MM.1S (cell line): ENCODE results near the gene NGEF.

ENCODE experiments used
- DNase-seq: peaks from one replicate; pipeline ENCODE4 v3.0.0-alpha.2; 2015
- H2AFZ ChIP-seq: fragments of 300-600 bp; sonication (generic); 2 replicates; pipeline ENCODE4 v1.6.0; 2016; ENCODE audit warnings: antibody characterized with exemption, low read length
- H3F3A ChIP-seq: fragments of 300-600 bp; sonication (generic); 2 replicates; pipeline ENCODE4 v1.6.1; 2016; ENCODE audit warnings: mild to moderate bottlenecking, antibody characterized with exemption, low read length, moderate library complexity, mixed read lengths; ENCODE audit not compliant: insufficient read depth
- H3K27ac ChIP-seq: fragments of 300-600 bp; sonication (generic); 2 replicates; pipeline ENCODE4 v1.5.1; 2016; ENCODE audit warnings: mild to moderate bottlenecking, low read length
- H3K27me3 ChIP-seq: fragments of 300-600 bp; sonication (generic); replicated peaks from 2 replicates; pipeline ENCODE4 v1.6.0; 2016; ENCODE audit warnings: low read length; ENCODE audit not compliant: insufficient read depth
- H3K36me3 ChIP-seq: fragments of 300-600 bp; sonication (generic); replicated peaks from 2 replicates; pipeline ENCODE4 v1.6.1; 2016; ENCODE audit warnings: mild to moderate bottlenecking, low read length, mixed read lengths; ENCODE audit not compliant: insufficient read depth
- H3K4me1 ChIP-seq: fragments of 300-600 bp; sonication (generic); 2 replicates; pipeline ENCODE4 v1.6.1; 2016; ENCODE audit warnings: low read length, mixed read lengths
- H3K4me2 ChIP-seq: fragments of 300-600 bp; sonication (generic); 2 replicates; pipeline ENCODE4 v1.6.0; 2016; ENCODE audit warnings: low read depth, low read length
- H3K4me3 ChIP-seq: fragments of 300-600 bp; sonication (generic); 2 replicates; pipeline ENCODE4 v1.5.1; 2016; ENCODE audit warnings: low read length, mixed read lengths
- H3K79me2 ChIP-seq: fragments of 300-600 bp; sonication (generic); 2 replicates; pipeline ENCODE4 v1.6.1; 2016; ENCODE audit warnings: mixed run types, low read length, mixed read lengths
- H3K9ac ChIP-seq: fragments of 300-600 bp; sonication (generic); 2 replicates; pipeline ENCODE4 v1.6.1; 2016; ENCODE audit warnings: low read length, mixed read lengths
- H3K9me2 ChIP-seq: fragments of 300-600 bp; sonication (generic); replicated peaks from 2 replicates; pipeline ENCODE4 v1.6.1; 2016; ENCODE audit warnings: mild to moderate bottlenecking, low read length, mixed read lengths; ENCODE audit not compliant: insufficient read depth
- H3K9me3 ChIP-seq: fragments of 300-600 bp; sonication (generic); replicated peaks from 2 replicates; pipeline ENCODE4 v1.6.1; 2016; ENCODE audit warnings: mild to moderate bottlenecking, low read length, mixed read lengths; ENCODE audit not compliant: insufficient read depth
- H4K20me1 ChIP-seq: fragments of 300-600 bp; sonication (generic); 2 replicates; pipeline ENCODE4 v1.6.1; 2016; ENCODE audit warnings: mild to moderate bottlenecking, low read length, moderate library complexity, mixed read lengths; ENCODE audit not compliant: insufficient read depth
- EZH2 ChIP-seq: fragments of 300-600 bp; sonication (generic); optimal IDR thresholded peaks from 2 replicates; pipeline ENCODE3; 2017; ENCODE audit warnings: low read depth, mild to moderate bottlenecking, antibody characterized with exemption, low read length, mixed read lengths
- EZH2phosphoT487 ChIP-seq: fragments of 300-600 bp; sonication (generic); IDR thresholded peaks from 2 replicates; pipeline ENCODE4 v1.6.1; 2018; ENCODE audit warnings: antibody characterized with exemption, low read length
- TF ChIP-seq, protein P1 (sequence below): fragments of 300-600 bp; sonication (generic); IDR thresholded peaks from 2 replicates; pipeline ENCODE4 v1.5.1; 2016; ENCODE audit warnings: antibody characterized with exemption, low read length, mixed read lengths

The NGEF gene

DNA sequence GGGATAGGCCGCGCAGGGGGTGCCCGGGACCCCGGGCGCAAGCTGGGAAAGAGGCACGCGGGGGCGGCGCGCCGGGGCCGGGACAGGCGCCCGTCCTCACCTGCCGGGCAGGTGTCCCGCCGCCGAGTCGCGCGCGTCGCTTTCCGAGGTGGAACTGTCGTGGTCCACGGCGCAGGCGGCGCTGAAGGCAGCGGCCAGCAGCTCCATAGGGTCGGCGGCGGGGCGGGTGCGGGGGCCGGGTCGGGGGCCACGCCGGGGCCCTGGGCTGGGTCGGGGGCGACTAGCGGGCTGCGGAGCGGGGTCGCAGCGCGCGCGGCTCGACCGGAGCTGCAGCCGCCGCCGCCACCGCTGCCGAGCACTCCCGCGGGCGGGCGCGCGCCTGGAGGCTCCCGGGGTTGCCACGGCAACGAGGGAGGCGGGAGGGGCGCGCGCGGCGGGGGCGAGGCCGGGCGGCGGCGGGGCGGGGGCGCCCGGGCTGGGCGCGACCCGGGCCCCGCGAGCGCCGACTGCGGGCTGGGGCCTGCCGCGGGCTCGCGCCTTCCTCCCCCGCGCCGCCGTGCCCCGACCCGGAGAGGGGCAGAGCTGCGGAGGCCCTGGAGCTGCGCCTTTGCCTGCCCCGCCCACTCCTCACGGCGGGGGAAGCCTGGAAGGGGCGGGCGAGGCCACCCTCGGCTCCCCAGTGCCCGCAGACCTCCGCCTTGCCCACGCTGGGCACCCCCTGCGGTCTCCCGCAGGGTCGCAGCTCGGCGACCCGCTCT is 85.1 kb downstream of the NGEF start:
- no peak overlapping the region for H3K4me2 ChIP-seq

DNA sequence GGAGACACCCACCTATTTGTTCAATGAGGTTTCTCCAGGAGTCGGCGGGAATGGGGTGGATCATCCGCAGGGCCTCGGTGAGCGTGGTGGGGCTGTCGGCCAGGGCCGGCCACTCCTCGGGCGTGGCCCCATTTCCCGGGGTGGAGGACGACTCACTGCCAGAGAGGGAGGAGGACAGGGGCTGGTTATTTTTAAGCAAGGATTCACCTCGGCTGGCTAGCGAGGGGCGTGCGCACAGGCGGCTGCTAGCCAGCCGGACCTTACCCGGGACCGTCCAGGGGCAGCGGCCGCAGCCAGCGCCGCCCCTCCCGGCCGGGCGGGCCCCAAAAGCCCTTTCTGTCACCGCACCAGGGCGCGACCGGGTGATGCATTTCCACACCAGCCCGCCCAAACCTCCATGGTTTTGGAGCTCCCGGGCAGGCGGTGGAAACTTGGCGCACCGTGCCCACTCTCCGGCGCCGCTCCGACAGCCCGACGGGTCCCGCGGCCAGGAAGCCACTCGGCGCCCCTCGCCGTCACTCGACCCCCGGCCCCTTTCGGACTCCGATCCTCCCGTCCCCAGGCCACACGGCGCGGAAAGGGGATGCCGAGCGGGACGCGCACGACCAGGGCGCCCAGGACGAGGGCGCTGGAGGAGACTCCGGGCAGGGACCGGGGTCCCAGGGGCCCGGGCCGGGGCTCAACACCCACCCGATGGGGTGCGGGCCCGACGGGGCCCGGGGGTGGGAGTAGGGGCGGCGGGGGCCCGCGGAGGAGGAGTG is 85.8 kb downstream of the NGEF start:
- TF ChIP-seq EZH2, result no peak
- TF ChIP-seq EZH2phosphoT487, result no peak
- TF ChIP-seq, protein P1, sequence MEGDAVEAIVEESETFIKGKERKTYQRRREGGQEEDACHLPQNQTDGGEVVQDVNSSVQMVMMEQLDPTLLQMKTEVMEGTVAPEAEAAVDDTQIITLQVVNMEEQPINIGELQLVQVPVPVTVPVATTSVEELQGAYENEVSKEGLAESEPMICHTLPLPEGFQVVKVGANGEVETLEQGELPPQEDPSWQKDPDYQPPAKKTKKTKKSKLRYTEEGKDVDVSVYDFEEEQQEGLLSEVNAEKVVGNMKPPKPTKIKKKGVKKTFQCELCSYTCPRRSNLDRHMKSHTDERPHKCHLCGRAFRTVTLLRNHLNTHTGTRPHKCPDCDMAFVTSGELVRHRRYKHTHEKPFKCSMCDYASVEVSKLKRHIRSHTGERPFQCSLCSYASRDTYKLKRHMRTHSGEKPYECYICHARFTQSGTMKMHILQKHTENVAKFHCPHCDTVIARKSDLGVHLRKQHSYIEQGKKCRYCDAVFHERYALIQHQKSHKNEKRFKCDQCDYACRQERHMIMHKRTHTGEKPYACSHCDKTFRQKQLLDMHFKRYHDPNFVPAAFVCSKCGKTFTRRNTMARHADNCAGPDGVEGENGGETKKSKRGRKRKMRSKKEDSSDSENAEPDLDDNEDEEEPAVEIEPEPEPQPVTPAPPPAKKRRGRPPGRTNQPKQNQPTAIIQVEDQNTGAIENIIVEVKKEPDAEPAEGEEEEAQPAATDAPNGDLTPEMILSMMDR, result no peak
- no peaks in the 10 kb centered on the region for H3K36me3 ChIP-seq
- no peak overlapping the region for H3K4me2 ChIP-seq
- no peak overlapping the region for H3K4me3 ChIP-seq
- H2AFZ ChIP-seq, result no peak overlapping the region
- H3F3A ChIP-seq, result no peaks in the 10 kb centered on the region
- H3K4me1 ChIP-seq, result no peaks in the 10 kb centered on the region
- no peaks in the 10 kb centered on the region for H3K9me3 ChIP-seq
- H4K20me1 ChIP-seq, result no peaks in the 10 kb centered on the region
- no peaks in the 10 kb centered on the region; the same call in 1 of the 2 replicates for H3K27me3 ChIP-seq
- H3K9ac ChIP-seq, result no peak overlapping the region
- H3K9me2 ChIP-seq, result no peaks in the 10 kb centered on the region
- no peak overlapping the region for H3K27ac ChIP-seq
- DNase-seq, result no peak
- no peaks in the 10 kb centered on the region for H3K79me2 ChIP-seq

More for the DNA sequence above, 85.1 kb downstream of the NGEF start:
- no peaks in the 10 kb centered on the region for H4K20me1 ChIP-seq
- no peaks in the 10 kb centered on the region; the same call in 1 of the 2 replicates for H3K27me3 ChIP-seq
- no peak overlapping the region for H3K9ac ChIP-seq
- no peaks in the 10 kb centered on the region for H3K9me3 ChIP-seq
- H3K9me2 ChIP-seq, result no peaks in the 10 kb centered on the region
- H3K27ac ChIP-seq, result no peak overlapping the region
- H3K4me3 ChIP-seq, result no peak overlapping the region
- H3K36me3 ChIP-seq, result no peaks in the 10 kb centered on the region
- no peaks in the 10 kb centered on the region for H3K79me2 ChIP-seq
- H3K4me1 ChIP-seq, result no peaks in the 10 kb centered on the region
- TF ChIP-seq EZH2 (no peak), EZH2phosphoT487 (no peak)
- TF ChIP-seq, protein P1, result no peak
- no peak overlapping the region for H2AFZ ChIP-seq
- H3F3A ChIP-seq, result no peaks in the 10 kb centered on the region
- DNase-seq, result no peak

DNA sequence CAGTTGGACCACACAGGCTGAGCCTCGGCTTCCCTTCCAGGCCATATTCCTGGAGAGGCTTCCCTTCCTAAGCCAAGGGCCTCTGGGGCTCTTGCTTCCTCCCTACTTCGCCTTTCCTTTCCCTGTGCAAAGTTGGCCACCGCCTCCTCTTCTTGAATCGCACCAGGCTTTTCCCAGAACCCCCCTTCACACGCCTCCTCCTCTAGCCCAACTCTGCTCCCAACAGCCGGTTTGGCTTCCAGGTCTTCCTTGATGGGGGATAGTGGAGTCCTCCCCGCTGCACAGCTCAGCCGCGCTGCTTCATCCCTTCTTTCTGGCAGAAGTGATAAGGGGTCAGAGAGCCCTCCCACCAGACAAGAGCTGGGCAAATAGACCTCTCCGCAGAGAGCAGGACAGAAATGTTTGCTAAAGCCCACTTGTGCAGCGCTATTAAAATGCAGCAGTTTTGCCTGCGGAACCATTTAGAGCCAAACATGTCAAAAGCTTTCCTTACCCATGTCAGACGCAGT is 86.6 kb downstream of the NGEF start:
- Histone ChIP-seq H3K4me3 (no peak overlapping the region), H2AFZ (no peak overlapping the region)
- TF ChIP-seq EZH2, result no peak
- TF ChIP-seq EZH2phosphoT487, result no peak
- TF ChIP-seq, protein P1, result no peak

More for the DNA sequence above, 86.6 kb downstream of the NGEF start:
- H3K4me2 ChIP-seq, result no peak overlapping the region
- no peak for DNase-seq
- no peaks in the 10 kb centered on the region for H3K9me3 ChIP-seq
- H3K79me2 ChIP-seq, result no peaks in the 10 kb centered on the region
- H3K27me3 ChIP-seq, result no peaks in the 10 kb centered on the region; the same call in 1 of the 2 replicates
- no peaks in the 10 kb centered on the region for H3K4me1 ChIP-seq
- H3K36me3 ChIP-seq, result no peaks in the 10 kb centered on the region
- H3K9ac ChIP-seq, result no peak overlapping the region
- H3K27ac ChIP-seq, result no peak overlapping the region
- no peaks in the 10 kb centered on the region for H3F3A ChIP-seq
- H4K20me1 ChIP-seq, result no peaks in the 10 kb centered on the region
- H3K9me2 ChIP-seq, result no peaks in the 10 kb centered on the region
